Endothelial cell of umbilical vein (primary cell): ENCODE measurements around the gene ASPHD2. TPM values are rescaled to one million over a fixed set of nuclear protein-coding genes. Genes with fewer than 3 reads are reported as not detected.

Experiments
- Bru-seq: library from RNA; stranded (reverse); fragments of 400-500 nt; gene quantifications from one replicate; lab custom pipeline; 2021; lab: Mats Ljungman, UMichigan
- BruChase-seq, 2 experiments: library from RNA; stranded (reverse); fragments of 400-500 nt; gene quantifications; one replicate each; lab custom pipeline; 2021; lab: Mats Ljungman, UMichigan
- BruUV-seq: library from RNA; stranded (reverse); fragments of 400-500 nt; replicated peaks from 2 replicates; lab custom pipeline; 2021; lab: Mats Ljungman, UMichigan
- CTCF ChIA-PET: fragments of 300-600, 350-600 bp; sonication (Branson Sonifier 250); formaldehyde crosslinking; loops from one replicate; lab custom pipeline; 2021; ENCODE audit warnings: antibody characterized with exemption, inconsistent platforms; lab: Charles Lee
- POLR2A ChIA-PET: fragments of 300-600, 350-600 bp; sonication (Branson Sonifier 250); formaldehyde crosslinking; loops from one replicate; lab custom pipeline; 2021; ENCODE audit warnings: antibody characterized with exemption, inconsistent platforms; lab: Charles Lee
- DNase-seq: peaks from one replicate; pipeline ENCODE4 v3.0.0-alpha.2; 2011; ENCODE audit warnings: low read depth, low spot score
- FAIRE-seq: peaks from 2 replicates; lab custom pipeline; 2011; peaks lifted over from hg19 to GRCh38; lab: Jason Lieb, UNC
- H2AFZ ChIP-seq: 2 replicates; pipeline ENCODE4 v1.6.0; 2012; ENCODE audit warnings: low read depth, low read length, control low read depth, inconsistent platforms
- H3K27ac ChIP-seq: 2 replicates; pipeline ENCODE4 v1.5.1; 2011; ENCODE audit warnings: low read depth, mild to moderate bottlenecking, control low read depth, low read length, moderate library complexity; ENCODE audit not compliant: insufficient read depth
- H3K27me3 ChIP-seq, 2 experiments: 2 replicates each; pipeline versions ENCODE4 v1.6.0 to v1.6.1; 2011; ENCODE audit warnings: low read length in 2 of 2, mixed read lengths in 1 of 2; ENCODE audit not compliant: control insufficient read depth in 2 of 2, insufficient read depth in 2 of 2
- H3K36me3 ChIP-seq, 2 experiments: 2 replicates in 1 of 2; 3 replicates in 1 of 2; pipeline ENCODE4 v1.5.1; 2011; ENCODE audit warnings: low read length in 2 of 2, mild to moderate bottlenecking in 1 of 2, moderate library complexity in 1 of 2; ENCODE audit not compliant: control insufficient read depth in 2 of 2, insufficient read depth in 2 of 2; ENCODE audit errors: extremely low read depth in 1 of 2
- H3K4me1 ChIP-seq: 3 replicates; pipeline ENCODE4 v1.5.1; 2011; ENCODE audit warnings: mild to moderate bottlenecking, low read length; ENCODE audit not compliant: control insufficient read depth, insufficient read depth; ENCODE audit errors: extremely low read depth
- H3K4me2 ChIP-seq: 2 replicates; pipeline ENCODE4 v1.6.1; 2011; ENCODE audit warnings: low read length, control low read depth, mixed read lengths; ENCODE audit not compliant: insufficient read depth
- H3K4me3 ChIP-seq, 3 experiments: fragments of 200-600 bp in 1 of 3; sonication (generic), shearing (Covaris generic) in 1 of 3; replicated peaks in 1 of 3; 2 replicates each; pipeline ENCODE4 v1.5.1; 2011 to 2016; ENCODE audit warnings: control low read depth in 3 of 3, low read length in 3 of 3, mild to moderate bottlenecking in 2 of 3, inconsistent platforms in 1 of 3, low read depth in 1 of 3, moderate library complexity in 1 of 3; ENCODE audit not compliant: insufficient read depth in 1 of 3
- H3K79me2 ChIP-seq: 2 replicates; pipeline ENCODE4 v1.6.0; 2012; ENCODE audit warnings: low read length, inconsistent platforms; ENCODE audit not compliant: control insufficient read depth, insufficient read depth
- H3K9ac ChIP-seq: replicated peaks from 2 replicates; pipeline ENCODE3; 2011; ENCODE audit warnings: low read length, control low read depth; ENCODE audit not compliant: insufficient read depth; ENCODE audit errors: extremely low read depth
- H3K9me1 ChIP-seq: replicated peaks from 3 replicates; pipeline ENCODE4 v1.6.0; 2011; ENCODE audit warnings: mild to moderate bottlenecking, low read length; ENCODE audit not compliant: control insufficient read depth, insufficient read depth; ENCODE audit errors: extremely low read depth
- H3K9me3 ChIP-seq: replicated peaks from 2 replicates; pipeline ENCODE4 v1.5.1; 2012; ENCODE audit warnings: low read length, inconsistent platforms; ENCODE audit not compliant: control insufficient read depth, insufficient read depth
- H4K20me1 ChIP-seq: replicated peaks from 2 replicates; pipeline ENCODE3; 2011; ENCODE audit warnings: mild to moderate bottlenecking, low read length; ENCODE audit not compliant: control insufficient read depth, insufficient read depth; ENCODE audit errors: extremely low read depth
- GATA2 ChIP-seq: IDR thresholded peaks from 2 replicates; pipeline ENCODE4 v1.7.0; 2011; ENCODE audit warnings: low read depth, mild to moderate bottlenecking, moderate library complexity, mixed read lengths, low read length; ENCODE audit not compliant: insufficient read length, insufficient read depth
- JUN ChIP-seq: IDR thresholded peaks from 2 replicates; pipeline ENCODE4 v1.6.1; 2011; ENCODE audit warnings: borderline replicate concordance, low read depth; ENCODE audit not compliant: insufficient read length, insufficient read depth
- POLR2A ChIP-seq: IDR thresholded peaks from 2 replicates; pipeline ENCODE4 v1.6.1; 2012; ENCODE audit warnings: low read depth, mild to moderate bottlenecking, control low read depth, low read length
- POLR2AphosphoS5 ChIP-seq: IDR thresholded peaks from 2 replicates; pipeline ENCODE4 v1.6.1; 2012; ENCODE audit warnings: low read depth, mild to moderate bottlenecking, control low read depth, low read length, moderate library complexity; ENCODE audit not compliant: insufficient read depth
- dilution Hi-C: fragments of 300-500 bp; cut with MboI; formaldehyde crosslinking; loops from one replicate; pipeline ENCODE4 v1.15.0; 2019; ENCODE audit warnings: low sequenced_read_pairs; ENCODE audit not compliant: extremely low pct_ligation_motif_present
- intact Hi-C: fragments of 100-400 bp; cut with micrococcal nuclease; formaldehyde crosslinking; loops from one replicate; pipeline ENCODE4 v1.10.0; 2022
- long read RNA-seq: library from polyadenylated mRNA; stranded (forward); transcript quantifications from one replicate; pipeline ENCODE4 v2.0.0, GENCODE V29; 2021
- polyA minus RNA-seq, 3 experiments: library from RNA; depleted of rRNA, polyadenylated mRNA; stranded (reverse); fragments of >200 nt; gene quantifications; 1 replicate in 1 of 3; 2 replicates in 2 of 3; pipeline ENCODE4 v1.2.3, GENCODE V29; 2011
- polyA plus RNA-seq, 4 experiments: library from polyadenylated mRNA; depleted of rRNA in 3 of 4; stranded (reverse) in 3 of 4; unstranded in 1 of 4; fragments of >200 nt; gene quantifications; 2 replicates each; pipeline versions ENCODE4 v1.2.1 to v1.2.3, GENCODE V29; 2011 to 2012; ENCODE audit warnings: missing spikeins in 1 of 4
- total RNA-seq: library from RNA; stranded (reverse); gene quantifications from 2 replicates; pipeline ENCODE4 v1.2.3, GENCODE V29; 2021

Gene ASPHD2, protein sequence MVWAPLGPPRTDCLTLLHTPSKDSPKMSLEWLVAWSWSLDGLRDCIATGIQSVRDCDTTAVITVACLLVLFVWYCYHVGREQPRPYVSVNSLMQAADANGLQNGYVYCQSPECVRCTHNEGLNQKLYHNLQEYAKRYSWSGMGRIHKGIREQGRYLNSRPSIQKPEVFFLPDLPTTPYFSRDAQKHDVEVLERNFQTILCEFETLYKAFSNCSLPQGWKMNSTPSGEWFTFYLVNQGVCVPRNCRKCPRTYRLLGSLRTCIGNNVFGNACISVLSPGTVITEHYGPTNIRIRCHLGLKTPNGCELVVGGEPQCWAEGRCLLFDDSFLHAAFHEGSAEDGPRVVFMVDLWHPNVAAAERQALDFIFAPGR
- 5.5 and 7.8 TPM in 2 replicates for total RNA-seq
- 4.8 and 5.3 TPM in 2 replicates for polyA plus RNA-seq
- 3.6 and 3.9 TPM in 2 replicates for polyA plus RNA-seq (2011; cell fraction: cytosol; rRNA removed)
- 2.6 and 2.9 TPM in 2 replicates for polyA plus RNA-seq (2011; cell fraction: nucleus; rRNA removed)
- 2.3 and 3.3 TPM in 2 replicates for polyA plus RNA-seq (2012)
- 5.2 and 7.4 TPM in 2 replicates for polyA minus RNA-seq
- polyA minus RNA-seq (2011; cell fraction: cytosol; rRNA and poly(A)+ RNA removed): not detected
- 2.7 and 3.4 TPM in 2 replicates for polyA minus RNA-seq (2011; cell fraction: nucleus; rRNA and poly(A)+ RNA removed)
- percentile 43 among the genes with signal in this experiment for Bru-seq, nascent RNA
- percentile 62 among the genes with signal in this experiment for BruChase-seq, experiment 1, labeled RNA remaining after a 6-hour chase
- percentile 62 among the genes with signal in this experiment for BruChase-seq, experiment 2, labeled RNA remaining after a 2-hour chase
- long read RNA-seq, transcript ASPHD2-201 (4 exons, 3,357 nt): major isoform, 26 of 35 reads
- long read RNA-seq, partial matches to known transcripts: 4 of 35 reads
- long read RNA-seq, other reads (novel, unspliced or antisense): 5 of 35 reads

DNA sequence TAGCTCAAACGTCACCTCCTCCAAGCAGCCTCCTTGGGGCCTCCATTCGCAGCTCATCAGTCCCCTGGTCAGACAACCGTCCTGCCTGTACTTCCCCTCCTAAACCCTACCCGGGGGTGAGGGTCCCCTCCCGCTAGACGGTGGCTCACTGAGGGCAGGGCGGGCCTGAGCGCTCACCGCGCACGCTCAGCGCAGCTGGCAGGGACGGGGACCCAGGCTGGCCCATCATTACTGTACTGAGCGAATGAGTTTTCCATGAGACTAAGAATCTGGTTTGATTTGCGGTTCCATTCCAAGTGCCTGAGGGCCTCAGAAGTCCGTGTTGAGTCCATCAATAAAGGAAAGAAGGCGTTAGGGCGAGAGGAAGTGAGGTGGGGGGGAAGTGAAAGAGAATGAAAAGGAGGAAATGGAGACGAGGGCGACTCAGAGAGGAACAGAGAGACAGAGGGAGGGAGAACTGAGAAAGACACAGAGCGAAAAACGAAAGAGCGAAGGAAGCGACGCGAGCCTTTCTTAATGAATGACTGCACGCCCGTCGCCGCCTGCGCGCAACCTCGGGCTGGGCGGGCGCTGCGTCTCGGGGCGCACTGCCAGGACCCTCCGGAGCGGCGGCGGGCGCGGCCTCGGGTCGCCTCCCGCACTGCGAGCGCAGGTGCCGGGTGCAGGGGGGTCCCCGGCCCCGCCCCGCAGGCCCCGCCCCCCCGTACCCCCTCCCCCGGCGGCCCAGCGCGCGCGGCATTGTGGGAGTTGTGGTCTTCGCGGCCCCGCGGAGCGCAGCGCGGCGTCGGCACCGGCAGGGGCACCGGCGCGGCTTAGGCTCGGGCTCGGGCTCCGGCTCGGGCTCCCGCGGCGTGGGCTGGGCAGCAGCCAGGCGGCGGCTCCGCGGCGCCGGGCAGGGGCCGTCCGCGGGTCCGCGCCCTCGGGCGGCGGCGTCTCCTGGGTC lies at the start of gene ASPHD2:
ASPHD2 (plus strand) TSS at position 746 of the 943 bp plus-strand sequence. CDS start 4,356 bp downstream, outside the sequence.
- TF ChIP-seq POLR2AphosphoS5: peak; percentile 16
- TF ChIP-seq GATA2: no peak
- peak; percentile 69 for TF ChIP-seq POLR2A
- no peak for TF ChIP-seq JUN
- BruUV-seq: TSS peak; percentile 91
- peaks cover 5 to 17% of the 10 kb centered on the region in 2 experiments for H3K27me3 ChIP-seq
- H3K9ac ChIP-seq: peak within 1 kb of the TSS; percentile 40
- POLR2A ChIA-PET: no interaction called here
- peak within 1 kb of the TSS; percentile 61 for H2AFZ ChIP-seq
- no peaks in the 10 kb centered on the region for H3K9me1 ChIP-seq
- peak within 1 kb of the TSS; percentile 40 for H3K4me2 ChIP-seq
- H3K27ac ChIP-seq: peak within 1 kb of the TSS; percentile 6
- FAIRE-seq (peak; percentile 75), DNase-seq (peak; percentile 64)
- no peaks in the 10 kb centered on the region for H3K9me3 ChIP-seq
- H3K4me3 ChIP-seq: peak within 1 kb of the TSS; percentile 17 to 69 (median 55)
- H3K79me2 ChIP-seq: no peaks in the 10 kb centered on the region
- intact Hi-C loops: loop anchor here (5.0 kb wide), 1 partner anchor 34 kb away; no protein-coding TSS in a partner anchor
- no peaks in the 10 kb centered on the region for H4K20me1 ChIP-seq
- H3K4me1 ChIP-seq: peaks cover 14% of the 10 kb centered on the region
- dilution Hi-C loops: no loop called here
- CTCF ChIA-PET: interaction anchor here (1.5 kb wide), 1 partner anchor 33 kb away, joined by 4 read pairs; no protein-coding TSS in a partner anchor
- no peaks in the 10 kb centered on the region for H3K36me3 ChIP-seq
